HepG2 (cell line): ENCODE measurements around the gene TMIGD3. TPM values are rescaled to one million over a fixed set of nuclear protein-coding genes. Genes with fewer than 3 reads are reported as not detected.
A peak's percentile ranks its signal among the peaks of the same experiment; 100 is the strongest.

Source experiments
- ARID5B ChIP-seq: IDR thresholded peaks from 2 replicates; pipeline ENCODE4 v1.4.0; 2020; ENCODE audit warnings: mild to moderate bottlenecking, missing genetic modification reagents
- FOXP4 ChIP-seq: sonication (generic); formaldehyde crosslinking; IDR thresholded peaks from 2 replicates; pipeline ENCODE4 v1.4.0; 2020; ENCODE audit warnings: missing genetic modification reagents
- GLMP ChIP-seq: sonication (generic); formaldehyde crosslinking; IDR thresholded peaks from 2 replicates; pipeline ENCODE4 v1.9.0; 2021; ENCODE audit warnings: missing genetic modification reagents, mild to moderate bottlenecking, borderline replicate concordance
- MEIS1 ChIP-seq: sonication (generic); formaldehyde crosslinking; IDR thresholded peaks from 2 replicates; pipeline ENCODE4 v1.9.0; 2021; ENCODE audit warnings: mild to moderate bottlenecking, missing genetic modification reagents, moderate library complexity, borderline replicate concordance
- PAXIP1 ChIP-seq: sonication (generic); formaldehyde crosslinking; conservative IDR thresholded peaks from 2 replicates; pipeline ENCODE4 v1.4.0; 2020; ENCODE audit warnings: mild to moderate bottlenecking, missing genetic modification reagents, moderate library complexity
- PHF8 ChIP-seq: sonication (generic); formaldehyde crosslinking; IDR thresholded peaks from 2 replicates; pipeline ENCODE4 v1.5.0; 2020; ENCODE audit warnings: missing genetic modification reagents
- RXRA ChIP-seq: sonication (generic); formaldehyde crosslinking; IDR thresholded peaks from 2 replicates; pipeline ENCODE4 v1.5.1; 2020; ENCODE audit warnings: missing genetic modification reagents
- SAP130 ChIP-seq: IDR thresholded peaks from 2 replicates; pipeline ENCODE4 v1.6.1; 2016; ENCODE audit warnings: low read depth
- TEAD3 ChIP-seq: optimal IDR thresholded peaks from 2 replicates; pipeline ENCODE3; 2016; ENCODE audit warnings: borderline replicate concordance
- ZNF143 ChIP-seq: sonication (generic); formaldehyde crosslinking; IDR thresholded peaks from 2 replicates; pipeline ENCODE4 v1.4.0; 2020; ENCODE audit warnings: missing genetic modification reagents
- ZNF574 ChIP-seq: sonication (generic); formaldehyde crosslinking; IDR thresholded peaks from 2 replicates; pipeline ENCODE4 v1.4.0; 2020; ENCODE audit warnings: missing genetic modification reagents
- ZNF660 ChIP-seq: sonication (generic); formaldehyde crosslinking; IDR thresholded peaks from 2 replicates; pipeline ENCODE4 v1.5.1; 2020; ENCODE audit warnings: mild to moderate bottlenecking, low read depth, missing genetic modification reagents, borderline replicate concordance
- polyA plus RNA-seq, 8 experiments: library from polyadenylated mRNA; depleted of rRNA in 3 of 8; stranded (reverse) in 7 of 8; unstranded in 1 of 8; fragments of >200 nt; fragmentation: Illumina TruSeq in 4 of 8; extraction: Trizol in 4 of 8; gene quantifications; 2 replicates each; pipeline versions ENCODE4 v1.2.1 to v1.2.3, GENCODE V29; 2011 to 2016; ENCODE audit warnings: low read depth in 4 of 8, missing spikeins in 1 of 8, mixed read lengths in 1 of 8; ENCODE audit not compliant: insufficient read depth in 1 of 8
- total RNA-seq, 5 experiments: library from RNA; depleted of rRNA; stranded (reverse); fragments of >200 nt; fragmentation: Illumina TruSeq; extraction: Trizol; gene quantifications; 2 replicates each; pipeline ENCODE4 v1.2.3, GENCODE V29; 2016; ENCODE audit warnings: low read depth in 1 of 5

The TMIGD3 gene
- total and polyA plus RNA-seq, 2 of the 13 experiments (the other 11 are each of a cell fraction or from before 2014, with no cell fraction given): not detected

GRCh38 chr1:111446967-111447892 lies 56.2 kb downstream of the TMIGD3 start (continued):
- TF ChIP-seq RXRA (CRISPR knock-in tag) (peak; percentile 34; the same call in 1 of the 2 replicates), ZNF143 (CRISPR knock-in tag) (peak; percentile 35; the same call in 1 of the 2 replicates), SAP130 (CRISPR knock-in tag) (peak; percentile 56; the same call in 1 of the 2 replicates), ZNF660 (no peak), GLMP (CRISPR knock-in tag) (no peak), PAXIP1 (CRISPR knock-in tag) (peak; percentile 66), ARID5B (CRISPR knock-in tag) (peak; percentile 24; the same call in 1 of the 2 replicates), FOXP4 (CRISPR knock-in tag) (peak; percentile 27; the same call in 1 of the 2 replicates), PHF8 (CRISPR knock-in tag) (0 out of 2 replicates have a peak, but pooled peaks have one; percentile 24), TEAD3 (CRISPR knock-in tag) (peak; percentile 19), ZNF574 (no peak), MEIS1 (no peak)
